Astrocyte of the hippocampus (primary cell): ENCODE measurements around the gene THSD4.

Experiments
- DNase-seq: peaks from one replicate; pipeline ENCODE4 v3.0.0; 2011; ENCODE audit warnings: low read depth, low spot score

The THSD4 gene

GRCh38 chr15:71114887-71115566 lies at the start of gene THSD4:
Gene THSD4, plus strand, starts transcription at chr15:71115471.
- DNase-seq: peak; percentile 91

- DNase-seq: no peak
Measured at GRCh38 chr15:71066983-71067382, 48.3 kb upstream of the THSD4 start.

- no peak for DNase-seq
Measured at GRCh38 chr15:71069693-71070092, 45.6 kb upstream of the THSD4 start.

GRCh38 chr15:71071529-71071928 lies 43.7 kb upstream of the THSD4 start:
- no peak for DNase-seq

- no peak for DNase-seq
Measured at GRCh38 chr15:71072423-71072822, 42.8 kb upstream of the THSD4 start.

GRCh38 chr15:71078506-71079207 lies 36.6 kb upstream of the THSD4 start:
- DNase-seq: no peak

- peak; percentile 87 for DNase-seq
Measured at GRCh38 chr15:71079208-71080044, 35.8 kb upstream of the THSD4 start.

- no peak for DNase-seq
Measured at GRCh38 chr15:71080166-71080565, 35.1 kb upstream of the THSD4 start.

GRCh38 chr15:71080705-71081104 lies 34.6 kb upstream of the THSD4 start:
- peak; percentile 55 for DNase-seq

- DNase-seq: no peak
Measured at GRCh38 chr15:71082803-71083202, 32.5 kb upstream of the THSD4 start.

GRCh38 chr15:71083349-71083748 lies 31.9 kb upstream of the THSD4 start:
- DNase-seq: no peak

GRCh38 chr15:71084264-71084663 lies 31.0 kb upstream of the THSD4 start:
- DNase-seq: no peak

GRCh38 chr15:71085809-71086208 lies 29.5 kb upstream of the THSD4 start:
- DNase-seq: no peak

GRCh38 chr15:71088155-71088554 lies 27.1 kb upstream of the THSD4 start:
- DNase-seq: no peak

GRCh38 chr15:71088683-71089082 lies 26.6 kb upstream of the THSD4 start:
- DNase-seq: no peak

- DNase-seq: no peak
Measured at GRCh38 chr15:71089801-71090200, 25.5 kb upstream of the THSD4 start.

GRCh38 chr15:71091601-71092000 lies 23.7 kb upstream of the THSD4 start:
- DNase-seq: no peak

- DNase-seq: no peak
Measured at GRCh38 chr15:71092056-71092600, 23.1 kb upstream of the THSD4 start.

- DNase-seq: peak; percentile 90
Measured at GRCh38 chr15:71093054-71094024, 21.9 kb upstream of the THSD4 start.

GRCh38 chr15:71094137-71094536 lies 21.1 kb upstream of the THSD4 start:
- DNase-seq: no peak

- DNase-seq: no peak
Measured at GRCh38 chr15:71096676-71097075, 18.6 kb upstream of the THSD4 start.
